ENCODE measurements around the gene TRIM65.
A peak's percentile ranks its signal among the peaks of the same experiment; 100 is the strongest.
"Not testable (repeated sequence)": the region's sequence is repeated elsewhere in the genome, so short reads cannot be mapped to it uniquely, and the experiment has no call there.

Gene TRIM65

DNA sequence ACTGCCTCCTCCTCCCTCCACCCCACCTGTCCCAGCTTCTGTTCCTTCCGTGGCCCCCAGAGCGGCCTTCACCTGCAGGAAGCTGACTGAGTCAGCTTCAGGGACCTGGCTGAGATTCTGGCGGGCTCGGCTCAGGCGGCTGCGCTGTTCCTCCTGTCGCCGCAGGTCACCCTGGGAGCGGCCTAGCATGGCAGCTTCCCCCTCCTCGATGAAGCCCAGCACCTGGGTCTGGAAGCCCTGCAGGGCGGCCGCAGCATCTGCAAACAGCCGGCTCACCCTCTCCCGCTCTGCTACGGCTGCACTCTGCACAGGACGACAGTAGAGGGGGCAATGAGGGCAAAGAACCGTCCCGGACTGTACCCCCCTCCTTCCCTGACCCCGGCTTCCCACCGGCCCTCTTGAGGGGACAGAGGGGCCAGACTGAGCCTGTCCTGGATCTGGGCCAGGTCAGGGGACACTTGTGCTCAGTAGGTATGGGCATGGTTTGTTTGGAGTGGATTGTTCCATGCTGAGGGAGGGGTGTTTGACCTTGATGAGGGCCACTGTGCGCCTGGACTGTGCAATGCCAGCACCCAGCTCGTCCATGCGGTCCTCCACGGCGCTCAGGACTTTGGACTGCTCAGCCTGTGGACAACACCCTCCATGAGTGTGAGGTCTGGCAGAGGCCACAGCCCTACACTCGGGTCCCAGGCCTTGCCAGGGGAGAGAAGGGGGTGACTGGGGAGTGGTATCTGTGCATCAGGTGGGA is 20.4 kb downstream of the TRIM65 start:
- DNase-seq (ENCODE audit: low read depth in 2 of 2), result peak; percentile 54 to 59

DNA sequence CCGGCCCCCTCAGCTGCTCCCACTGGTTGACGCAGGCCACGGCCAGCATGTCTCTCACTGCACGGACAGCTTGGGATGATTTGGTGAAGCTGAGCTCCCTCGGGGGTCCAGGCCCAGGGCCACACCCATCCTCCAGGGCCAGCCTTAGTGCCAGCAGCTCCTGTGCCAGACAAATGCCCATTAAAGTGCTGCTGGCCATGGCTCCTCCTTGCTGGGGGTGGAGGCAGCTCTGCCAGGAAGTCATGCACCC is 20.9 kb downstream of the TRIM65 start:
- DNase-seq (ENCODE audit: low read depth in 2 of 2), result no peak

DNA sequence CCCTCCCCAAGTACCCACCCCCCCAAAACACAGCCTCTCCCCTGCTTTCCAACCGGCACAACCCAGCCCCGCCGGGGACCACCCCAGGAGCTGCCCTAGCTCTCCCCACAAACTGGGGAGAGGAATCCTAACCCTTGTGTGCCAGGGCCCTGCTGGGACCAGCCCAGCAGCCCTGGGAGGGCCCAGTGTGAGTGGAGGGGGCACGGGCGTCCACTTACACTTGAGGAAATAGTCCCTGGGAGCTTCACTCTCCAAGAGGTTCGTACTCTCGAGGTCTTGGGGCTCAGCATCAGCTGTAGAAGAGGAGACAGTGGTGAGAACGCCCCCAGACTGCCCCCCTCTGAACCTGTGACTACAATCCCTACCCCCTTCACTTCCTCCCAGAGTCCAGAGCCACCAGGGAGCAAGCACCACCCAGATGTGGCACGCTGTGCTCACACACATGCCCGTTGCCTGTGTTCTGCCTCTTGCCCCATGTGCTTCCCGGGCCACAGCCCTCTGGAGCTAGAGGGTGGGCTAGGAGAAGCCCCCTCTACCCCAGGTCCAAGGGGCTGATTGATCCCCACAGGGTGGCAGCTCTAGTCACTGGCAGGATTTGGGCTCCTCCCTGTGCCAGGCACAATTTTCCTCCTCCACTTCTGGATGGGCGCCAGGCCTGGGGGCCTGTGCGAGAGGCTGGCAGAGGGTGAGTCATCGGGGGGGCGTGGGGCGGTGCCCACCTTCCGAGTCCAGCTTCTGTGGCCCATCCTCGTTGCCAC is 21.4 kb downstream of the TRIM65 start:
- DNase-seq (ENCODE audit: low read depth in 2 of 2), result no peak

DNA sequence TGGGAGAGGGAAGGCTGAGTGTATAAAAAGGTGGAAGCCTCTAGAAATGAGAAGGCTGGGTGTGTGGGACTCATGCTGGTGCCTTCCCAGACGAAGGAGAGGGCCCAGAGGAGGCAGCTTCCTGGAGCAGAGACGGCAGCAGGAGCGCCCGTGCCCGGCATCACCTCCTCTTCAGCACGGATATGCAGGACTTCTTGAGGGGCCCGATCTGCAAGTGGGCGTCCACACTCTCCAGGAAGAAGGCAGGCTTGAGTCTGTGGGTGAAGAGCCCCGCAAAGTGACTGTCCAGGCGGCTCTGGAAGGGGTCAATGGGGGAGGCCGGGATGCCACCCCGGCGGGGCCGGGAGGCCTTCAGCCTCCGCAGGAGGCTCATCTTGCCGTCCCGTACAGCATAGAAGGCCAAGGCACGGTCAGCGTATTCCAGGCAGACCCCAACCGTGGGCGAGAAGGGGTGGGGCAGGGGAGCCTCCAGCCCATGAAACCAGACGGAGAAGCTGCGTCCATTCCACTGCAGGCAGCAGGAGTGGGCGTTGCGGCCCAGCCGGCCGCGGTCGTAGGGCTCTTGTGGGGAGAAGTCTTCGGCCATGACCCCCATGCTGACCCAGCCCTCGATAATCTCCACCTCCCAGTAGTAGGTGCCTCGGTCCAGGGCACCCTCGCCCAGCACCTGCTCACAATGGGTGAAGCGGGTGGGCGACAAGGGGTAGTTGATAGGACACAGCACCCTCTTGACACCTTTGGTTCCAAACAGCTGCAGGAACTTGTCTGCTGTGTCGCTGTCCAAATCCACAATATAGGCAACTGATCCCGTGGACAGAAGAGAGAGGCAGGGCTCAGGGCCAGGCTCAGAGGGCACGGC is 22.2 kb downstream of the TRIM65 start:
- no peak for DNase-seq (ENCODE audit: low read depth in 2 of 2)

DNA sequence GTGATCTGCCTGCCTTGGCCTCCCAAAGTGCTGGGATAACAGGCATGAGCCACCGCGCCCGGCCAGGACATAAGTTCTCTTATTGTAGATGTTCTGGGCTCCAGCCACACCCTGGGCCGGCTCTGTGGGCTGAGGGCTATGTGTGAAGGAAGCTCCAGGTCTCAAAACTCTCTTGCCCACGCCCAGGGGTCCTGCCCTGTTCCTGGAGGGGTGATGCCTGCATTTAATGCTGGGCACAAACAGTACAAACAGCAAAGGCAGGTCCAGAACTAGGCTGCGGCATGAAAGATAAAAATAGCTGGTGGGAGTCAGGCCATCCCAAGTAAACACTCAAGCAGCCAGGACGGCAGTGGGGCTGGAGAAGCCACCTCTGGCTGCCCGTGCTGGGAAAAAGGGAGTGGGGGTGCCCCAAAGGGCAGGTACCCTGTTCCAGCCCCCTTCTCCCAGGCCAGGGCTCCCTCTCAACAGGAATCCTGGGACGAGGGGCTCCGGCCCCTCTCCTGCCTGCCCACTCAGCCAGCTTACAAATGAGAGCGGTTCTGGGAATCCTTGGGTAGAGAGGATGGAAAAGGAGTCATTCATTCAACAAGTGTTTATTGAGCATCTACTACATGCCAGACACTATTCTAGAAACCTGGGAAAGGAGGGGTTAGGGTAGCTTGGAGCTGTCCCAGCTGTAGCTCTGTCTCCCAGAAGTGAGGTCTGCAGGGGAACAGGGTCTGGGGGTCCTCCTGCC is 23.0 kb downstream of the TRIM65 start:
- no peak for DNase-seq (ENCODE audit: low read depth in 2 of 2)

DNA sequence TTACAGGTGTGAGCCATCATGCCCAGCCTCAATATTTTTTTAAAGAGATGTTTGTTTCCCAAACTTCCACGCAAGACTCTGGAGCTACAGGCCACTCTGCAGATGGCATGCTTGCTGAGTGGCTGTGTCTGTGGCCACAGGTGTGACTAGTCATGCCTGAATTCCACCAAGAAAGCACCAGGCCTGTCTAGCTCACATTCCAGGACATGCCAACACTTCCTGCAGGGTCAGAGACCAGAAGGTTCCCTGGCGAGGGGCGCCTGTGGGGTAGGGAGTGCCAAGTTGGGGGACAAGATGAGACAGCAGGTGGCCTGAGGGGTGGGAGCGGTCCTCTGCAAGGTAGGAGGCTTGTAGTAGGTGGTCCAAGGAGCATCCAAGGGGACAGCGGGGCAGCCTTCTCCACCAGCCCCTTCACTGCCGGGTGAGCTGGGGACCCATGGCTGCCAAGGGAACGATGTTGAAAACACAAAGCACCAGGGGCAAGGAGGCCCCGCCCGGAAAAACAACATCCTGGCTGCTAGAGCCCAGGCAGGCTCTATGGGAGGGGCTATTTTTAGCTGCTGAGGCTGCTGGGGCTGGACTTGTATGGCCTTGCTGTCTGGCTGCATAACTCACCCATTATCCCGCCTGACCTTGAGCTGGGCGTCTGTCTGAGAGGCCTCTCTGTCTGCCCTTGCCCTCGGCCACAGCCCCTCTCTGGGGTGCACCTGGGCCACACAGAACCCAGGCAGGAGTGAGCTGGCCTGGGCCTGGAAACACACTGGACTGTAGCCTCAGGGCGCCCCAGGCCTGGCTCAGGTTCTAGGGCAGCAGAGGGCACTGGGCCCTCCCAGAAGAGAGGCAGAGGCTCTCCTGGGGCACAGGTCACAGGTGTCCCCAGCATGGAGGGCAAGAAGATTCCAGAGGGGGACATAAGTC is 24.1 kb downstream of the TRIM65 start:
- DNase-seq (ENCODE audit: low read depth in 2 of 2), result no peak

DNA sequence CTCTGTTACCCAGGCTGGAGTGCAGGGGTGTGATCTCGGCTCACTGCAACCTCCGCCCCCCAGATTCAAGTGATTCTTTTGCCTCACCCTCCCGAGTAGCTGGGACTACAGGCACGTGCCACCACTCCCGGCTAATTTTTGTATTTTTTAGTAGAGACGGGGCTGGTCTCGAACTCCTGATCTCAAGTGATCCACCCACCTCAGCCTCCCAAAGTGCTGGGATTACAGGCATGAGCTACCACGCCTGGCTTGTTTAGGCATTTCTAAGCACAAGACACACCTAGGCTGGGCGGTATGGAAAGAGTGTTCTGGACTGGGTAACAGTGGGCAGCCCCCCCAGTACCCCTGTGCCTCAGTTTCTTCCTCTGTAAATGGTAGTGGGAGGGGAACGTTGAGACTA is 26.5 kb downstream of the TRIM65 start:
- DNase-seq (ENCODE audit: low read depth in 2 of 2), result not testable (repeated sequence)

DNA sequence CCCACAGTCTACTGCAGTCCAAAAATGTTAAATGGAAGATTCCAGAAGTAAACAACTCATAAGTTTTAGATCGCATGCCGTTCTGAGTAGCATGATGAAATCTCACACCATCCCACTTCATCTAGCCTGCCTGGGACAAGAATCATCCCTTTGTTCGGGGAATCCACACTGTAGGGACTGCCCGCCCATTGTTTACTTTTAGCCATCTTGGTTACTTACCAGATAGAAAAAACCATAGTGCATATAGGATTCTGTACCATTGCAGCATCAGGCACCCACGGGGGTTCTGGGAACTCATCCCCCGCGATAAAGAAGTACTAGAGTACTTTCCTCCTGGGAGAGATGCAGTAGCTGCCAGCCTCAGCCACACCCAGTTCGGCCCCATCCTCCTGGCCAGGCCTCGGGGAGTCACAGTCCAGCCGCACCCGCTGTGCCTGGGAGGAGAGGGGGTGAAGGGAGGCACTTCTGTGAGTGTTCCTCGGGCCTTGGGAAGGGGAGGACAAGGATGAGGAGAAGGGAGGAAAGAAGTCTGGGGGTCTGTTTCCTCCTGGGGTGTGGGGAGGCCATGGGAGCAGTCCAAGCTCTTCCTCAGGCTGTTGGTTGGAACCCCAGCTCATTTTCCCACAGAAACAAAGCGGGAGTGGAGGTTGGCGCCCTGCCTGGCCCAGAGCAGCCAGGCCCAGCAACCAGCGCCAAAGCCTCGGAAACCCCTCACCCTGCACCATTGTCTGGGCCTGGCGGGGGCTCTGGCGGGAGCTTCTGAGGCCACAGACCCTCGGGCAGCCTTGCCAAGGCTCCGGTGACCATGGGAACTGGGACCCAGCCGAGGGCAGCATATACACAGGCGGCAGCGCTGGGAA is 27.2 kb downstream of the TRIM65 start:
- no peak for DNase-seq (ENCODE audit: low read depth in 2 of 2)

DNA sequence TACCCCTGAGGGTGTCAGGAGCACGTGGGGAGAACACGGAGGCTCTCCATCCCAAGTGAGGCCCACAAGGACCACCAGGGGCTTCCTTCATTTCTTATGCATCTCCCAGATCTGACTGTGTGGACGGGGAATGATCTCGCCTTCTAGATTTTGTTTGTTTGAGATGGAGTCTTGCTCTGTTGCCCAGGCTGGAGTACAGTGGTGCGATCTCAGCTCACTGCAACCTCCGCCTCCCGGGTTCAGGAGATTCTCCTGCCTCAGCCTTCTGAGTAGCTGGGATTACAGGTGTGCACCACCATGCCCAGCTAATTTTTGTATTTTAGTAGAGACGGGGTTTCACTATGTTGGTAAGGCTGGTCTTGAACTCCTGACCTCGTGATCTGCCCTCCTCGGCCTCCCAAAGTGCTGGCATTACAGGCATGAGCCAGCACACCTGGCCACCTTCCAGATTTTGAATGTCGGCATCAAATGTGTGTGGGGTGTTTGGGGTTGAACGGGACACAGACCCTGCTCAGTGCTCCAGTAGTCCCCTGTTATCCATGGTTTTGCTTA is 27.9 kb downstream of the TRIM65 start:
- not testable (repeated sequence) for DNase-seq (ENCODE audit: low read depth in 2 of 2)

DNA sequence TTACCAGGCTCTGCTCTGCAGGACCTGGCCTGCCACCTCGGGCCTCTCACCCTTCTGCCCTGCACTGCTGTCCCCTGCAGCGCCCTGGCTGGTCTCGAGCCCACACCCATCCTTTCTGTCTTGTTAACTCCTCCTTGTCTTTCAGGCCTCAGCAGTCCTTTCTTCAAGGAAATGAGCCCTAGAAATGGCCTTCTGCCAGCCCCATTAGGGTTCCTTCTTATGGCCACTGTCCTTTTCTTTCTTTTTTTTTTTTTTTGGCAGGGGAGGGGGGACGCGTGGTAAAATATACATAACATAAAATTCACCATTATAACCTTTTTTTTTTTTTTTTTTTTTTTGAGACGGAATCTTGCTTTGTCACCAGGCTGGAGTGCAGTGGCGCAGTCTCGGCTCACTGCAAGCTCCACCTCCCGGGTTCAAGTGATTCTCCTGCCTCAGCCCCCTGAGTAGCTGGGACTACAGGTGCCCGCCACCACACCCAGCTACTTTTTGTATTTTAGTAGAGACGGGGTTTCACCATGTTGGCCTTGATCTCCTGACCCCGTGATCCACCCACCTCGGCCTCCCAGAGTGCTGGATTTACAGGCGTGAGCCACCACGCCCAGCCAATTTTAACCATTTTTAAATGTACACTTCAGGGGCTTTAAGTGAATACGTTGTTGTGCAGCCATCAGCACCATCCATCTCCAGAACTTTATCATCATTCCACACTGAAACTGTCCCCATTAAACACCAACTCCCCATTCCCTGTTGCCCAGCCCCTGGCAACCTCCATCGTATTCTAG is 31.2 kb downstream of the TRIM65 start:
- not testable (repeated sequence) for DNase-seq (ENCODE audit: low read depth in 2 of 2)

DNA sequence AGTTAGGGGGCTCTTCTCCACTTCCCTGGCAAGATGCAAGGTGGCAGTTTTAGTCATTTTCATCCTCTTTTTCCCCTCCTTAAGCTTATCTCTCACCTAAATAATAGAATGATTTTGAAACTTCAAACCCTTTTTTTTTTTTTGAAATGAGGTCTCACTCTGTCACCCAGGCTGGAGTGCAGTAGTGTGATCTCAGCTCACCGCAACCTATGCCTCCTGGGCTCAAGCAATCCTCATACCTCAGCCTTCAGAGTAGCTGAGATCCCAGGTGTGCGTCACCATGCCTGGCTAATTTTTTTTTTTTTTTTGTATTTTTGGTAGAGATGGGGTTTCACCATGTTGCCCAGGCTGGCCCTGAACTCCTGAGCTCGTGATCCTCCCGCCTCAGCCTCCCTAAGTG is 31.9 kb downstream of the TRIM65 start:
- not testable (repeated sequence) for DNase-seq (ENCODE audit: low read depth in 2 of 2)

DNA sequence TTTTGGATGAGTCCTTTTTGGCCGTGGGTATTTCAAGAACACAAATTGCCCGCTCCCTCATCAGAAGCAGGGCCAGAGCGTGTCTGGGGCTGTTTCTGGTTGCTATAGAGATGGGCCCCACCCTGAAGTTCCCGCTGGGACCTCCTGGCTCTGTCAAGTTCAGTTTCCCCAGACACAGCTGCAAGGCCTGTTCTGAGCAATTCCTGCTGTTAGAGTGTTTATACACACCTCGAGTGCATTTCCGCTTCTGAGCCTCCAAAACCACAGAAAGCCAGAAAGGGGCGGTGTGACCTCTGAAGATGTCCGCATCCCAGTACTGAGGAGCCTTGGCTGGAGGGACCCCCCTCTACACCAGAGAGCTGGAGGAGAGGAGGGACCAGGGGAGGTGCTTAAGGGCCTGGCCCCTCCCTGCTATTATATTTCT is 32.3 kb downstream of the TRIM65 start:
- DNase-seq (ENCODE audit: low read depth in 2 of 2), result peak in 1 of 2 donors; percentile 25

DNA sequence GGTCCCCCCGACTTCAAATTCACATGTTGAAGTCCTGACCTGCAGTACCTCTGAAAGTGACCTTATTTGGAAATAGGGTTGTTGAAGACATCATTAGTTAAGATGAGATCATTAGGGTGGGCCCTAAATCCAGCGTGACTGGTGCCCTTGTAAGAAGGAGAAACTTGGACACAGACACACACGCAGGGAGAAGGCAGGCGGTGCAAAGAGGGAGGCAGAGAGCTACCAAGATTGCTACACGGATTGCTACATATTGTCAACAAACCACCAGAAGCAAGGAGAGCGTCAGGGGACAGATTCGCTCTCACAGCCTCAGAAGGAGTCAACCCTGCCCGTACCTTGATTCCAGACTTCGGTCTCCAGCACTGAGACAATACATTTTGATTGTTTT is 34.8 kb downstream of the TRIM65 start:
- DNase-seq (ENCODE audit: low read depth in 2 of 2), result no peak

DNA sequence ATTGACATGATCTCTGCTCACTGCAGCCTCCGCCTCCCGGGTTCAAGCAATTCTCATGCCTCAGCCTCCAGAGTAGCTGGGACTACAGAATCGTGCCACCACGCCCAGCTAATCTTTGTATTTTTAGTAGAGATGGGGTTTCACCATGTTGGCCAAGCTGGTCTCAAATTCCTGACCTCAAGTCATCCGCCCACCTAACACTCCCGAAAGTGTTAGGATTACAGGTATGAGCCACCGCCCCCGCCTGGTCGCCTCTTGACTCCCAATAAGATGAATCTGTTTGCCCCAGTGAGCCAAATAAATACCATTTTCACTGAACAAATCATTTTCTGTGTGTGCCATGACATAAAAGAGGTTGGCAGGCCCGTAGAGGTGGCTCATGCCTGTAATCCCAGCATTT is 37.4 kb downstream of the TRIM65 start:
- DNase-seq (ENCODE audit: low read depth in 2 of 2), result not testable (repeated sequence)

DNA sequence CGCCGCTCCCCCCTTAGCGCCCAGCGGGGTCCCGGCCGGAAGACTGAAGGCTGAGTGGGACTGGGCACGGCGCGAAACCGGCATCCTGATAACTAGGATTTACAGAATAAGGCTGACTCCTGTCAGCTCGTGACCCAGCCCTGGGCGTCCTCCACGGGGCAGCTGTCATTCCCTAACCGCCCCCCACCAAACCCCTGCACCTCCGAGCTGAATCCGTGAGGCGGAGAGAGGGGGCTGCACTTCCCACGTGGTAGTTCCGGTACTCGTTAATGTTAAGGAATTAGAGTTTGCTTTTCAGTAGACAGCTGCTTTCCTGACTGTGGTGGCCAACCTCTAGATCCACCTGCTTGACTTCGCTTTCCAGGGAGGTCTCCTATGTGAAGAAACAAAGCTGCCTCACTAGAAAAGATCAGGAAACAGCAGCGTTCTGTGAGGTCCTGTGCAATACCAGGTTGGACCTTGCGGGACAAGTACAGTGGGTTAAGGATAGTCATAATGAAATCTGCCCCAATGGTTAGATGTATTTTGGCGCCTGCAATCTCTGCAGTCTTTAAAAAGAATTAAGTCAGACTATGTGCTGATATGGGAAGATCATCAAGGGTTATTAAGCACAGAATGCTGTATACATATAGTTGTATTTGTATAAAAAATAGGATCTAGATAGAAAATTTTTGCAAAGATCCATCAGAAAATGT is 40.5 kb downstream of the TRIM65 start:
- no peak for DNase-seq (ENCODE audit: low read depth in 2 of 2)

DNA sequence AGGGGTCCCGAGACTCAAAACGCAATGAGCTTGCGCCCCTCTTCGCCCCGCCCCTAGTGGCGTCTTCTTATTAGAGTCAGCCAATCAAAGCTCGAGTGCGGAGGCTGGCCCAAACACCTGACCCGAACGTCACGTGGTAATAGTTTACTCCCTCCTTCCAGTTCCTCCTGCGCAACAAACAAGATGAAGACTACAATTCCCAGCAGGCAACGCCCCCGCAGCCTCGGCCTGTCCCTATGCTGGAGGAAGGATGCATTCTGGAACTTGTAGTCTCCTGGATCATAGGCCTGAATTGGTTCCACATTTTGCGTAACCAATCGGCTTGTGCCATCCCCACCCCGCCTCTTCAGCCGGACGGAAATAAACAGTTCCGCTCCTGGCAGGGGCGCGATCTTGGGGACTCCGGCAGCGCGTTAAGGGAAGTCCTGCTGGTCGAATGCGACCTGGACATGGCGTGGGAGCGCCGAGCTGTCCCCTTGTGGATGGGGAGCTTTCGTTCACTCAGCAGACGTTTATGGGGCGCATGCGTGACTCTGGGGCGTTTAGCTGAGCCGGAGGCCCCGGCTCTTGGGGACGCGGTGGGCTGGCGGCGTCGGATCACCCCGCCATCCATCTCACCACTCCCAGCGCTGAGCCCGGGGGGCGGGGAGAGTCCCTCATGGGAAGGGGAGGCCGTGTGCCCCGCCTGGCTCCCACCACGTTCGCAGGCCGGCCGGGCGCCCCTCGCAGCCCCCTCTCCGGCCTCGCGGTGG is 41.3 kb downstream of the TRIM65 start, which contains the start of gene WBP2:
Gene WBP2, minus strand, starts transcription at position 26 of the 752 bp plus-strand sequence. CDS start 38 bp downstream, outside the sequence.
- DNase-seq (ENCODE audit: low read depth in 2 of 2), result peak; percentile 94 to 96

DNA sequence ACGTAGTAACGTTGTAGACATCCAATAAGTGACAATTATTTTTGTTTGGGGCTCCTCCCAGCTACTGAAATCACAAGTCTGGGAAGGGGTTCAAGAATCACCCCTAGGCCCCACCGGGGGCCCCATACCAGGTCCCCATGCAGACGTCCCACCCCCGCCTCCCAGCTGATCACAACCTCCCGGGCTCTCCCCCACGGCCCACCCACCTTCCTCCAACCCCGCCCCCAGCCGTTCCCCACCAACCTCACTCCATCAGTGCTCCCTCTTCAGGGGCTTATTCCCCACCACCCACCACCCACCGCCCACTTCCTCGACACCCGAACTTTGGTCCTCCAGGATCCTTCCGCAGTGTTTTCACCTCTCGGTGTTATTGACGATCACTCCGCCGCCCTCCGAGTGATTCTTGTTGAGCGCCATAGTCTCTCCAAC is 41.9 kb downstream of the TRIM65 start:
- DNase-seq (ENCODE audit: low read depth in 2 of 2), result no peak

All from stimulated activated CD4-positive, alpha-beta T cell treated with anti-CD3 and anti-CD28 coated beads, Interleukin-4, amount 100 ng/mL, for 48 hours (primary cell).